ENCODE results near the gene TUBB3.
"Not testable (repeated sequence)": the region's sequence is repeated elsewhere in the genome, so short reads cannot be mapped to it uniquely, and the experiment has no call there.

Gene TUBB3

DNA sequence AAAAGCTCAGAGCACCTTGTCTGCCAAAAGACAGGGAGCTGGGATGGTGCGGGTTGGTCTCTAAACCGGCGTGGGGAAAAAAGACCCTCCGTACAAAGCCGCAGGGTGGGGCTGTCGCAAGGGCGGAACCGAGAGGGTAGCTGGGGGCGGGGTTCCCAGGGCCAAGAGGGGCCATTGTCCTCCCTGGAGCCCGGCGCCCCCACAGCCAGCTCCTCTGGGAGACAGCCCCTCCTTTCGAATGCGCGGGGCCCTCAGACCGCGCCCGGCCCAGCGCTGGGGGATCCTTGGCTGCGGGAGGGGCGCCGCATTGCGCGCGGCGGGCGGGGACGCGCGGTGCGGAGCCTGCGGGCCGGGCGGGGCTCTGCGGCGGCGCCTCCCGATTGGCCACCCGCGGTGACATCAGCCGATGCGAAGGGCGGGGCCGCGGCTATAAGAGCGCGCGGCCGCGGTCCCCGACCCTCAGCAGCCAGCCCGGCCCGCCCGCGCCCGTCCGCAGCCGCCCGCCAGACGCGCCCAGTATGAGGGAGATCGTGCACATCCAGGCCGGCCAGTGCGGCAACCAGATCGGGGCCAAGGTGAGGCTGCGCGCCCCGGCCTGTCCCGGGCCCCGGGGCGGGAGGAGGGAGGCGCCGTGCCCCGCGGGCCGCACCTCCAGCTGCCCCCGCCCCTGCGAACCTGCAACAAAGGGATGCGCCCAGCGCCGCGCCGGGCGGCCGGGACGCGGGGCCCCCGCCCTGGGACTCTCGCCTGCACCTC, at the start of gene TUBB3:
TSS of gene TUBB3 (plus strand) at position 459 of the 756 bp plus-strand sequence. CDS start at position 519, 60 bp downstream.
- DNase-seq: peak; percentile 74

DNA sequence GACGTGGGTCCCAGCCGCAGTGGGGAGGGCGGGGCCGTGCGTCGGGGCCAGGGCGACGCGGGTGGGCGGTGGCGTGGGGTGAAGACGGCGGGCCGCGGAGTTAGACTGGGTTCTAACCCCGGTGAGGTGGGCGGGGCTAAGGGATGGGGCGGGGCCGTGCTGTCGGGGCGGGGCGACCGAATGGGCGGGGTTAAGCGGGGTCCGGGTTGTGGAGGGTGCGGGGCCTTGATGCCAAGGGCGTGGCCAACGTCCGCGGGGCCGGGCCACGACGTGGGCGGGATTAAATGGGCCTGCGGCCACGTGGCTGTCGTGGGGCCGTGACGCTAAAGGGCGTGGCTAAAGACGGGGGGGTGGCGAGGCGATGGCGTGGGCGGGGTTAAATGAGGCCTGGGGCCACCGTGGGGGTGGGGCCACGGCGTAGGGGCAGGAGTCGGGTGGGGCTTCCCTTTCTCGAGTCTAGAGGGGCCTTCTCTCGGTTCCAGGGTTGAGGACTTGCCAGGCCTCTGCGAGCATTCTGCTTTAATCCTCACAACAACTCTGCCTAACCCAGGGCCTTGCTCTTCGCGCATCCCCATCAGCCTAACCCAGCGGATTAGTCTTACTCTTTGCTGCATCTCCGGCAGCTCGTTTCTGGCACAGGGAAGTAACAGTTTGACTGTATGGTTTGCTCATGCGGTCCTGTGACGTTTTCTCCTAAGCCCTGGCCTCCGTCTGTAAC, 49.0 kb upstream of the TUBB3 start:
- peak; percentile 97 for DNase-seq

DNA sequence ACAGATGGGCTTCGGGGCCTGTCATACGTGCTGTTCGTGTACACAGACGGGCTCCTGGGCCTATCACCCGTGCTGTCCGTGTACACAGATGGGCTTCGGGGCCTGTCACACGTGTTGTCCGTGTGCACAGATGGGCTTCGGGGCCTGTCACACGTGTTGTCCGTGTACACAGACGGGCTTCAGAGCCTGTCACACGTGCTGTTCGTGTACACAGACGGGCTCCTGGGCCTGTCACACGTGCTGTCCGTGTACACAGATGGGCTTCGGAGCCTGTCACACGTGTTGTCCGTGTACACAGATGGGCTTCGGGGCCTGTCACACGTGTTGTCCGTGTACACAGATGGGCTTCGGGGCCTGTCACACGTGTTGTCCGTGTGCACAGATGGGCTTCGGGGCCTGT, 44.0 kb upstream of the TUBB3 start:
- not testable (repeated sequence) for DNase-seq

DNA sequence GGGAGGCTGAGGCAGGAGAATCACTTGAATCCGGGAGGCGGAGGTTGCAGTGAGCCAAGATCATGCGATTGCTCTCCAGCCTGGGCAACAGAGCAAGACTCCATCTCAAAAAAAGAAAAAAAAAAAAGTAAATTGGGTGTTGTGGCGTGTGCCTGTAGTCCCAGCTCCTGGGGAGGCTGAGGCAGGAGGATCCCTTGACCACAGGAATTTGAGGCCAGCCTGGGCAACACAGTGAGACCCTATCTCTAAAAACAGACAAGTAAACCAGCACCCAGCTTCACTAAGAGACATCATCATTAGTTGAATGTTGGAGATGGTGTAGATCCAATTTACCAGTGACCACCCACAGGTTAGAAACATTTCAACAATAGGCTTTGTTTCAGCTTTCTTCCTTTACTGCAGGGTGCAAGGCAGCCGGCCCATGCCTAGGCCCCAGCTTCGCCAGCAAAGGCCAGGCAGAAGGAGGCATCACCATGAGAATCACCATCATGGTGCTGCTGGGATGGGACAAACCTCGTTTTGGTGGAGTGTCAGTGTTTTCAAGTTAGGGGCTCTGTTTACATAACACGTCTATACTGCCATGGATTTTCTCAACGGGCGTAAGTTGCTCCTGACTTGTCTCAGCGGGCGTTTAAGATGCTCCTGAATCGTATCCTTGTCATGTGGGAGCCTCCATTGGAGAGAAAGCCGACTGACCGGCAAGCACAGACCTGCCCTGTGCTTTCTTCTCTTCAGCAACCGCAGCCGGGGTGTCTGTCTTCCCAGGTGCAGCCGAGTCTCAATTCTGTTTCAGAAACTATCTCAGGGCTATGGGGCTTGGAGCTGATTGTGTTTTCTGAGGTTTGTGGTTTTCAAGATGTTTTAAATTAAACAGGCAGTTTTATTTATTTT, 42.4 kb upstream of the TUBB3 start:
- DNase-seq: no peak

DNA sequence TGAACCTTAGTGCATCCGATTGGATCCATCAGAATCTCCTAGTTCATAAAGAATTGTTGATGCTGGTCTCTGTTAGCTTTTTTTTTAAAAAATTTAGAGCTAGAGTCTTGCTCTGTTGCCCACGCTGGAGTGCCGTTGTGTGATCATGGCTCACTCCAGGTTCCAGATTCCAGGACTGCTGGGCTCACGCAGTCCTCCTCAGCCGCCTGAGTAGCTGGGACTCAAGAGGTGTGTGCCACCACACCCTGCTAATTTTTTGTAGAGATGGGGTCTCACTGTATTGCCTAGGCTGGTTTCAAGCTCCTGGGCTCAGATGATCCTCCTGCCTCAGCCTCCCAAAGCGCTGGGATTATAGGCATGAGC, 41.8 kb upstream of the TUBB3 start:
- DNase-seq: no peak

DNA sequence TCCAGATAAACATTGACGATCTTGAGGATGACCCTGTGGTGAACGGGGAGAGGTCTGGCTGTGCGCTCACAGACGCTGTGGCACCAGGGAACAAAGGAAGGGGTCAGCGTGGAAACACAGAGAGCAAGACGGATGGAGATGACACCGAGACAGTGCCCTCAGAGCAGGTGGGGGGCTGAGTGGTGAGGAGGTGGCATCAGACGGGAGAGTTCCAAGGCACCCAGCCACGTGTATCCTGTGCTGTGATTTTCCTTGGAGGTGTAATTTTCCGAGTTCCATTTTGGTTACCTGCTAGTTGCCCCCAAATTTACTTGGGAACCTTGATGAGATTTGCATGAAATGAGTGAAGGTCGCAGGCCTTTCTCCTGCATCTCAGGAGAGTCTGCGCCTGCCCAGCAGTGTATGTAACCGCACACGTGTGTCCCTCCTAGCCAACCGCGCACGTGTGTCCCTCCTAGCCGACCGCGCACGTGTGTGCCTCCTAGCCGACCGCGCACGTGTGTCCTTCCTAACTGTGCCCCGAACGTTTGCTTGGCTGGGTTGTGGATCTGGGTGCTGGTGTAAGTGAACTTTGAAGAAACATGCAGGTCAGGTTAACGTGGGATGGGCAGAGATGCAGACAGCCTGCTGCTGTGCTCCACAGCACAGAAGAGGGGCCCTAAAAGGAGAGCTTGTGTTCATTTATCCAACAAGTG, 39.6 kb upstream of the TUBB3 start:
- DNase-seq: no peak

DNA sequence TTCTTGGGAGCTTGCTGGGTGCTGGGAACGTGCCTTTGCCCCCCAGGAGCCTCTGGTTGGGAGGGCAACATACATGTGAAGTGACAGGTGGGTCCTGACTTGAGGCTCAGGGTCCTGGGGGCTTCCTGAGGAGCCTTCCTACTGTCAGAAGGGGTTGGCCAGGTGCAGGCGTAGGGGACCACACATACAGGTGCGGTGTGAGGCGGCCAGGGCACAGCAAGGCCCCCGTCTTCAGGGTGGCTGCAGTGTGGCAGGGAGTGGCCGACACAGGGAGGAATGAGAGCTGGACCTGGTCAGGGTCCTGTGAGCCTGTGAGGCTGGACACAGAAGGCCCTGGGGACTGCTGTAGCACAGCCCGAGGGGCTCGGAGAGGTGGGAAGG, 39.1 kb upstream of the TUBB3 start:
- DNase-seq: no peak

DNA sequence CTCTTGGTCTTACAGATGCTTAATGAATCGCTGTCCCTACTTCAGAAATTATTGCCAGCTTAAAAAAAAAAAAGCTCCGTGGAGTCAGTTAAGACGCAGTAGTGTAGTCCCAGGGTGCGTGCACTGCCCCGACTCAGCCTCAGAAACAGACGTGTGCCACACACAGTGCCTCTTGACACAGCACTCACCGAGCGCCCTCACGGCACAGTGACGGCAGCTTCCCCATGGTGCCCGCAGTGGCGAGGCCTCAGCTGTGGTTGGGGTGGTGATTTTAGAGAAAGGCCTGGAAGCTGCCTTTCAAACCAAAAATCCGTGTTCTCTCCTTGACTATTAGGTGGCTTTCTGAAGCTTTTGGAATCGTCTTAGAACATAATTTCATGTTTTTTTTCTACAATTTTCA, 35.9 kb upstream of the TUBB3 start:
- DNase-seq: no peak

DNA sequence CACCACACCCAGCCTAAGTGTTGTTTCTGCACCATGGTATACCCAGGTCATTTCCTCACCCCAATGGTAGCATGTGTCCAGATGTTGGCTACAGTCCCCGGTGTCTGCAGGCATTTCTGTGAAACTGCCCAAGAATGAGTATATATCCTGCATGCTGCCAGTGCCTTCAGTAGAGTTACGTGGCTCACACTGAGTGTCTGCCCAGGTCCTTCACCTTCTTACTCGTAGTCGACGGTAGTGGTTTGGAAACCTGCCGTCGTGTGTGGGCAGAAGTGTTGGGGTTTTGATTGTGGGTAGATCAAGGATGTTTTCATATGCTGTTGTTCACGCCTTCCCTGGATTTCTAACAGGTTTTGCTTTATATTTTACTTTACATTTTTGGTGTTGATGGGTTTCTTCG, 32.9 kb upstream of the TUBB3 start:
- peak; percentile 49 for DNase-seq

DNA sequence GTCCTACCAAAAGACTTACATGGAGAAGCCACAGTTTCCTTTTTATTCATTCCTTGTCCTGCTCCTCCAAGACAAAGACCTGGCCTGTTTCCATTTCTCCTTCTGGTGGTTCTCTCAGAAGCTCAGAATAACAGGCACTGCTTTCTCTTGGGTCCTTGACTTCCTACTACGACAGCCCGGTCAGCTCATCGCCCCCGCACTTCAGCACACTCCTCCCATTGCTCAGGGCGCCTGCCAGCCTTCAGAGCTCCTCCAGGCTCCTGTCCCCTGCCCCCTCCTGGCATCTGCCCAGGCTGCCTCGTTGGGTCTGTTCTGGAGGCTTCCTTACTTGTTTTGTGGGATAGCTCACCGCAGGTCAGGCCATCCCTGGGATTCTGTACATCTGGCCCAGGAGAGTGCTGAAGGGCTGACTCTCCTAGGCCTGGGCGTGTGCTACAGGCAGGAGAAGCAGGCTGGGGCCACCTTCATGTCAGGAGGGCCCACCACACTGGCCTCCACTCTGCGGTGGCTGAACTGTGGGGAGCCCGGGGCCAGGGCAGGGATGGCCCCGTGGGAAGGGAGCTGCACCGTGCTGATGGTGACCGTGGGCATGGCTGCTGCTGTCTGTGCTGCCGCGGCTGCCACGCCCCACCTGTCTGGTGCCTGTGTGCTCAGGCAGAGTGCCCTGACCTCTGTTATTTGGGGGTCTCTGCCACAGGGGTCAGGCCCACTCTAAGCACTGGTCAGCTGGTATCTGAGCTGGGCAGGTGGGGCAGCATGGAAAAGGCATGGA, 32.1 kb upstream of the TUBB3 start:
- DNase-seq: no peak

DNA sequence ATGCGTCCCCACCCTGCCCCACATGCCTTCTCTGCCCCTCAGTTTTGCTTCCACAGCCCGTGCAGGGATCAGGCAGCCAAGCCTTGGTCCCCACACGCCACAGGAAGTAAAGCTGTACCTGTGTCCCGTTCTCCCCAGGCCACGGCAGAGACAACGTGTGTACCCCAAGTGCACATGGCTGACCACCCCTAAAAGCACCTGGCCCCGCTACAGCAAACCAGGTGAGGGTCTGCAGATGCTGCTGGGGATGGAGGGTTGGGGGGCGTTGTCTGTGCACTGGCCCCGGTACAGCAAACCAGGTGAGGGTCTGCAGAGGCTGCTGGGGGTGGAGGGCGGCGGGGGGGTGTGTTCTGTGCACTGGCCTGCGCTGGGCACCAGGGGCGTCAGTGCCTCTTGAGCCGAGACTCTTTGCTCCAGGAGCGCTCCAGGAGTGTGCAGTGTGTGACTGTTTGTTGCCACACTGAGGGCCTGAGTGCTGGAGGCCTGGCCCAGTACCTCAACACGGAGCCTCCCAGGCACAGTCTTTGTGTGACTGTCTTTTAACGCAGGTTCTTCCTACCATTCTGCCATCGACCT, 31.0 kb upstream of the TUBB3 start:
- no peak for DNase-seq

DNA sequence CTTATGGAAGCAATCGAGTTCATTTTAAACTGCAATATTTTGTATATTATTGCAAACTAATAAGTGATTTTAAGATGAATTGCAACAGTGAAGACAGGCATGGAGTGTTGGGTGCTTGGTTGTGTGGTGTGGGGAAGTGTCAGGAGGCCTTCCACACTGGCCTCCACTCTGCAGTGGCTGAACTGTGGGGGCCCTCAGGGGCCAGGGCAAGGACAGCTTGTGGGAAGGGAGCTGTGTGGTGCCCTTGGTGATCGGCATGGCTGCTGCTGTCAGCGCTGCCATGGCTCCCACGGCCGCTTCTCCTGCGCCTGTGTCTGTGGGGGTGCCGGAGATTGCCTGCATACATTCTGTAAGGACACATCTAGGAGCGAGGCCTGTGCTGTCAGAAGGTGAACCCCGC, 30.5 kb upstream of the TUBB3 start:
- no peak for DNase-seq

DNA sequence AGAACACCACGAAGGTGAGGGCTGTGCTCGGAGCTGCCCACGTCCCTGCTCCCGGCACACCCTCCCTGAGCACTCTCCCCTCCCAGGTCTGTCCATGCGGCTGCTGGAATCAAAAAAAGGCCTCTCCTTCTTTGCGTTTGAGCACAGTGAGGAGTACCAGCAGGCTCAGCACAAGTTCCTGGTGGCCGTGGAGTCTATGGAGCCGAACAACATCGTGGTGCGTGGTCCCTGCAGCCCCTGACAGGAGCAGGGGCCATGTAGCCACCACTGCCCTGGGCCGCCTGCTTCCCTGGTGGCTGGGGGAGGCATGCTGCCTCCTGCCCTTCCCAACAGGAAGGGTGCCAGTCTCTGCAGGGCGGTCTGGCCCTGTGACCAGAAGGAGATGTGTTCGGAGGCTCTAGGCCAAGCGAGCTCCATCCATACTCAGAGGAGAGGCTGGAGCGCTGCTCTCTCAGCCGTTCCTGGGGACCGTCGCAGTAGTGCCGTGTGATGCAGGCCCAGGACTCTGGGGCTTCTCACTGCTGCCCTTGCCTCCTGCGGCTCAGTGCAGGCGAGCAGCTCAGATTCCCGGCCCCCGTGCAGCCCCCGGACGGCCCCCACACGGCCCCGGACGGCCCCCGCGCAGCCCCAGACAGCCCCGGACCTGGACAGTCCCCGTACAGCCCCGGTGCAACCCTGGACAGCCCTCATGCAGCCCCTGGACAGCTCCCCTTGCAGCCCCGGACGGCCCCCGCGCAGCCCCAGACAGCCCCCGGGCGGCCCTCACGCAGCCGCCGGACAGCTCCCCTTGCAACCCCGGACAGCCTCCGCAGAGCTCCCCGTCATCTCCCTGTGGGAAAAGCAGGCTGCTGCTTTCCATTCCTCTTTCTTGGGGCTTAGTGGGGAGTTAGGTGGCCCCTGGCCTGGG, 29.2 kb upstream of the TUBB3 start:
- DNase-seq: no peak

DNA sequence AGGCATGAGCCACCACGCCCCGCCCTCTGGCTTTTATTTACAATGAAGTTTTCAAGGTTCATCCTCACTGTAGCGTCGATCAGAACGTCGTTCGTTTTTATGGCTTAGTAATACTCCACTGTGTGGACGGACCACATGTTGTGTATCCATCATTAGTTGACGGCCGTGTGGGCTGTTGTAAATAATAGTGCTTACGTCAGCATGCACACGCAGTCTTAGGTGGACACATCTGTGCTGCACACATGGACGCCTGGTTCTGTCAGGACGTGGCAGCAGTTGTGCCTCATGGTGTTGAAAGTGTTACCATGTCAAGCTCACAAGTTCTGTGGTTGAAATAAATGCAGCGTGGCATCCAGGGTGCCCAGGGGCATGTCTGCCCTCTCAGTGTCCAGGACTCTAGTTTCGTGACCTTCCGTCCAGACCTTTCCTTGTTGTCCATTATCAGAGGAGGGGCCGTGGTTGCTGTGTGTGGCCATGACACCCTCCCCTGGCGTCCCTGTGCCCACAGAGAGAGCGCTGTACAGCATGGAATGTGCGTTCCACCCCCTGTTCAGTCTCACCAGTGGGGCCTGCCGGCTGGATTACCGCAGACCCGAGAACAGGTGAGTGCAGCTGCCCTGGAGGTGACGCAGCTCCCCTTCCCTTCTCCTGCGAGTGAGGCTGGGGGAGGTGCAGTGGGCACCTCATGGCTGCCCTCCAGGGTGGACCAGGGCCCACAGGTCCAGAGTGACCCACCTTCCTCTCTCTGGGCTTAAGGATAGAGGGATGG, 27.5 kb upstream of the TUBB3 start:
- DNase-seq: no peak

DNA sequence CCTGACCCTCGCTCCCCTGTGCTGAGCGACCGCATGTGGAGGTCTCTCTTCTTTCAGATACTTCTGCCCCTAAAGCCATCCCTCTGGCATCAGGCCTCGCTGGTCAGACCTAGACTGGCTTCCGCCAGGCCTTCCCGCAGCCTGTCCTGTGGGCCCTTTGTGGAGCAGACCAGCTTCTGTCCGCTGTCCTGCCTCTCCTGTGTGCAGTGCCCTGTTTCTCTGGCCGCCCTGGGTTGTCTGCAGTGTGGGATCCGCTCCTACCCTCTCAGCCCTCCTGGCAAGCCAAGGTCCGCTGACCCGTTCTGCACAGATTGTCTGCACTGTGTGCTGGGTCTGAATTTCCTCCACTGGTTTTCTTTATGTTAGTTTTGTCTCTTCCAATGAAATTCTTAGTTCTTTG, 25.9 kb upstream of the TUBB3 start:
- no peak for DNase-seq

DNA sequence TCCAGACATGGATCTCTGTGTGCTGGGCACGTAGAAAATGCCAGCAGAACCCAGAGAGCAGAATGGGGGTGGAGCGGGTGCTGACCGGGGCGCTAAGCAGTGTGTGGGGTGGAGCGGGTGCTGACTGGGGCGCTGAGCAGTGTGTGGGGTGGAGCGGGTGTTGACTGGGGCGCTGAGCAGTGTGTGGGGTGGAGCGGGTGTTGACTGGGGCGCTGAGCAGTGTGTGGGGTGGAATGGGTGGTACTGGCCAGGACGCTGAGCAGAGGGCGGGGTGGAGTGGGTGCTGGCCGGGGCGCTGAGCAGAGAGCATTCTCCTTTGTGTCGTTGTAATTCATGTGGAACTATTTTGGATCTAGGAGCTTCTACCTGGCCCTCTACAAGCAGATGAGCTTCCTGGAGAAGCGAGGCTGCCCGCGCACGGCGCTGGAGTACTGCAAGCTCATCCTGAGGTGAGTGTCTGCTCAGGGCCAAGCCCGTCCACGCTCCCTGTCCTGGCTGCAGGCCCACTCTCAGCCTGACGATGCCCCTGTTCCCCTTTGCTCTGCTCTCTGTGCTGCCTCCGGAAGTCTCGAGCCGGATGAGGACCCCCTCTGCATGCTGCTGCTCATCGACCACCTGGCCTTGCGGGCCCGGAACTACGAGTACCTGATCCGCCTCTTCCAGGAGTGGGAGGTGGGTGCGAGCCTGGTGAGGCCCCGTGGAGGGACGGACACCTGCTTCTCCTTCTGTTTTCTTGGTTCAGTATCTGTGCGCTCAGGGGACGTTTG, 24.8 kb upstream of the TUBB3 start:
- no peak for DNase-seq

DNA sequence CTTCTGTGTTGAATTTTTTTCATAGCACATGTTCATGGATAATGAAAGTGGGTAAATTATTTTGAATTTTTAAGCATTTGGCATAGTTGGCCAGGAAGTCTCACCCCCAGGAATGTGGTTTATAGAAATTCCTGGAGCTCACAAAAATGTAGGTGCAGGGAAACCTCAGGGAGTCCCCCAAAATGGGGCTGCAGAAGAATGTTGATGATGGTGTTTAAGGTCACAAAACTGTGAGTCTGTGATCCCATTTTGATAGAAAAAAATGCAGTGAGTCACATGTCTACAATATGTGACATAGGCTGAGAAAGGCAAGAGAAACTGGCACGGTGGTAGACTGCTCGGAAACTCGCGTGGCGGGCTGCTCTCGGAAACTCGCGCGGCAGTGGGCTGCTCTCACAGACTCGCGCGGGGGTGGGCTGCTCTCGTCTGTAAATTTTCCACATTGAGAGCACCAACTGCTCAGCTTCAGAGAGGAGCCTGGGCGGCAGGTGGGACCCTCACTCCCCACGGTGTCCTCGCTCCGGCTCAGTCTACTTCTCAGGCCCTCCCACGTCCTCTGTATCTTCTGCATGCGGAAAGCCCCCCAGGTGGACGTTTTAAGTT, 23.2 kb upstream of the TUBB3 start:
- DNase-seq: no peak

DNA sequence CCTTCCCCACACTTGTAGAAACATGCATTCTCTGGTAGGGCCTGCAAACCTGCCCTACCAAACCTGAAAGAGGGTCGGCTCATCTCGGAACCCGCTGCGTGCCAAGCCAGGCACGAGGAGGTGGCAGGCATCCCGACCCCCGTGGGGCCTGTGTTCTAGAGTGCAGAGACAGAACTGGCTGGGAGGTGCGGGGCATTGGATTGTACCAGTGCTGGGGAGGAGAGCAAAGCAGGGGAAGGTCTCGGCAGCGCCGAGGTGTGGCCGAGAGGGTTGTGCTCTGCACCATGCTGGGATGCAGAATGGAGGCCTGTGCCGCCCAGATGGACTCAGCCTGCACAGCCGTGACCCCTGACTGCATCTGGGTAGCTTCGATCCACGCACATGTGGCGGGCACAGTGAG, 22.3 kb upstream of the TUBB3 start:
- no peak for DNase-seq

DNA sequence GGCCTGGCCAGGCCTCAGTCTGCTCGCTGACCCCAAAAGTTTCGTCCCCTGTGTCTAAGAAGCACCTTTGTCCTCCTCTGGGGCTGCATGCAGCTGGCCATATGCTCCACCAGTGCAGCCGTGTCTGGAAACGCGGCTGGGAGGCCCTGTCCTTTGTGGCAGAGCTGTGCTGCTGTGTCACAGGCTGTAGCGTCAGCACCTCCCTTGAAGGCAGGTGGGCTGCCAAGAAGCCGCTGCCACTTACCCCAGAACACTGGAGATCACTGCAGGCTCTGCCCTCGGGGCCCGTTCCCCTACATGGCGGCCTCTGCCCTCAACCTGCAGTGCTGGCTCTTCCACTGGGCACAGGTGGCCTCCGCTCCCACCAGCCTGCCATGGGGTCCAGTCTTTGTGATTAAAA, 20.2 kb upstream of the TUBB3 start:
- no peak for DNase-seq

Data from activated CD4-positive, alpha-beta T cell treated with anti-CD3 and anti-CD28 coated beads, Interleukin-2, amount 50 U/mL, for 16 hours (primary cell).